Measurements from ENCODE around the gene ACVR1. TPM values are rescaled to one million over a fixed set of nuclear protein-coding genes. Genes with fewer than 3 reads are reported as not detected.

ACVR1 gene
- 5.5 and 7.2 TPM in 2 replicates for total RNA-seq

GRCh38 chr2:157876066-157876785, at the start of gene ACVR1:
Gene ACVR1, minus strand, starts transcription at chr2:157876330. Its CDS starts 76,837 bp downstream, at chr2:157799493.
- TF ChIP-seq CTCF (conservative IDR thresholded peaks at IDR 0.05; ENCODE audit: low read depth, low read length): no peak
- H3K4me3 ChIP-seq (ENCODE audit: low read depth, low read length): peak within 1 kb of the TSS; percentile 74
- no peak for DNase-seq (ENCODE audit: low read depth)

GRCh38 chr2:157925071-157925470, 48.9 kb upstream of the ACVR1 start:
- DNase-seq (ENCODE audit: low read depth): no peak
- no peak overlapping the region for H3K4me3 ChIP-seq (ENCODE audit: low read depth, low read length)
- TF ChIP-seq CTCF (conservative IDR thresholded peaks at IDR 0.05; ENCODE audit: low read depth, low read length): no peak

GRCh38 chr2:157923598-157924217, 47.6 kb upstream of the ACVR1 start:
- DNase-seq (ENCODE audit: low read depth): no peak
- TF ChIP-seq CTCF (conservative IDR thresholded peaks at IDR 0.05; ENCODE audit: low read depth, low read length): no peak

GRCh38 chr2:157922815-157923214, 46.7 kb upstream of the ACVR1 start:
- no peak overlapping the region for H3K4me3 ChIP-seq (ENCODE audit: low read depth, low read length)
- TF ChIP-seq CTCF (conservative IDR thresholded peaks at IDR 0.05; ENCODE audit: low read depth, low read length): no peak
- DNase-seq (ENCODE audit: low read depth): no peak

More at GRCh38 chr2:157923598-157924217, 47.6 kb upstream of the ACVR1 start:
- H3K4me3 ChIP-seq (ENCODE audit: low read depth, low read length): no peak overlapping the region

GRCh38 chr2:157922336-157922735, 46.2 kb upstream of the ACVR1 start:
- no peak for TF ChIP-seq CTCF (conservative IDR thresholded peaks at IDR 0.05; ENCODE audit: low read depth, low read length)
- no peak for DNase-seq (ENCODE audit: low read depth)
- no peak overlapping the region for H3K4me3 ChIP-seq (ENCODE audit: low read depth, low read length)

GRCh38 chr2:157920736-157921135, 44.6 kb upstream of the ACVR1 start:
- H3K4me3 ChIP-seq (ENCODE audit: low read depth, low read length): no peak overlapping the region
- DNase-seq (ENCODE audit: low read depth): no peak
- TF ChIP-seq CTCF (conservative IDR thresholded peaks at IDR 0.05; ENCODE audit: low read depth, low read length): no peak

All from epithelial cell of proximal tubule (primary cell).